GM21447 (cell line): Measurements from ENCODE around the gene LGALS1.
"Not testable (repeated sequence)": the region's sequence is repeated elsewhere in the genome, so short reads cannot be mapped to it uniquely, and the experiment has no call there.

Experiments used
- ATAC-seq: cut with Tn5 transposase; IDR thresholded peaks from one replicate; pipeline ENCODE4 v1.9.1; 2021; ENCODE audit not compliant: unreplicated experiment

LGALS1 gene

GRCh38 chr22:37639070-37639760 lies 36.2 kb upstream of the LGALS1 start, which contains the start of gene SH3BP1:
Gene SH3BP1 (plus strand): TSS chr22:37639669. CDS start chr22:37639788, 119 bp downstream.
- no peak for ATAC-seq

GRCh38 chr22:37639771-37640590 lies 35.5 kb upstream of the LGALS1 start:
- ATAC-seq: no peak

- ATAC-seq: no peak
Measured at GRCh38 chr22:37640591-37641560, 34.6 kb upstream of the LGALS1 start.

GRCh38 chr22:37641561-37641949 lies 33.9 kb upstream of the LGALS1 start:
- ATAC-seq: no peak

GRCh38 chr22:37643225-37643847 lies 32.1 kb upstream of the LGALS1 start:
- no peak for ATAC-seq

GRCh38 chr22:37647317-37647716 lies 28.1 kb upstream of the LGALS1 start:
- no peak for ATAC-seq

GRCh38 chr22:37647928-37648327 lies 27.5 kb upstream of the LGALS1 start:
- ATAC-seq: no peak

- no peak for ATAC-seq
Measured at GRCh38 chr22:37650463-37651136, 24.8 kb upstream of the LGALS1 start.

- no peak for ATAC-seq
Measured at GRCh38 chr22:37654563-37655251, 20.7 kb upstream of the LGALS1 start.

- ATAC-seq: no peak
Measured at GRCh38 chr22:37655252-37655563, 20.2 kb upstream of the LGALS1 start.

GRCh38 chr22:37656583-37656982 lies 18.9 kb upstream of the LGALS1 start:
- not testable (repeated sequence) for ATAC-seq

- ATAC-seq: no peak
Measured at GRCh38 chr22:37657590-37658132, 17.8 kb upstream of the LGALS1 start.

- ATAC-seq: peak; percentile 88
Measured at GRCh38 chr22:37658133-37659065, 17.0 kb upstream of the LGALS1 start, which contains the start of gene PDXP. Gene PDXP (plus strand): TSS chr22:37658723. CDS start chr22:37658783, 60 bp downstream.

- peak; percentile 3 for ATAC-seq
Measured at GRCh38 chr22:37659066-37659896, 16.2 kb upstream of the LGALS1 start.

GRCh38 chr22:37659897-37660708 lies 15.3 kb upstream of the LGALS1 start:
- ATAC-seq: no peak

- ATAC-seq: no peak
Measured at GRCh38 chr22:37660709-37661045, 14.8 kb upstream of the LGALS1 start.
